ENCODE results near the gene TPK1.

- TF ChIP-seq CTCF (conservative IDR thresholded peaks at IDR 0.05 in 1 of 2, IDR thresholded peaks at IDR 0.05 in 1 of 2; ENCODE audit: low read depth in 1 of 2, low read length in 2 of 2) = no peak
- TF ChIP-seq EZH2 (IDR thresholded peaks at IDR 0.05; ENCODE audit: low read length, missing control alignments) = no peak
Observed at GRCh38 chr7:144682581-144683280, 153.1 kb downstream of the TPK1 start.
